ENCODE results near the gene ADK.
A peak's percentile ranks its signal among the peaks of the same experiment; 100 is the strongest.
"Not testable (repeated sequence)": the region's sequence is repeated elsewhere in the genome, so short reads cannot be mapped to it uniquely, and the experiment has no call there.

The ADK gene

DNA sequence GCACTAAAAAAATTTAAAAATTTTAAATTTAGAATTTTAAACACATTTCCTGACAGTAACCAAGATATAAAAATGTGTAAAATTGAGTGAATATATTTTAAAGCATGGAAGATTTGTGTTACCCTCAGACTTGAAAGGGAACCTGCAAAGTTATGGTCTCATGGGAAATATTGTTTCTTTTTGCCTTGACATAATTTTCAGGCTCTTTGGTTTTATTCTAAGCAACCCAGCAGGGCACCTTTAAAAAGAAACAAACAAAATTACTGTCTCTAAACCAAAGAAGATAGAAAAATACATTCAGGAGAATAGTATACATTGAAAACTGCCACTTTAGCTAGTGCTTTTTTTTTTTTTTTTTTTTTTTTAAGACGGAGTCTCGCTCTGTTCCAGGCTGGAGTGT lies 87.5 kb downstream of the ADK start:
- DNase-seq (ENCODE audit: low spot score), result no peak

DNA sequence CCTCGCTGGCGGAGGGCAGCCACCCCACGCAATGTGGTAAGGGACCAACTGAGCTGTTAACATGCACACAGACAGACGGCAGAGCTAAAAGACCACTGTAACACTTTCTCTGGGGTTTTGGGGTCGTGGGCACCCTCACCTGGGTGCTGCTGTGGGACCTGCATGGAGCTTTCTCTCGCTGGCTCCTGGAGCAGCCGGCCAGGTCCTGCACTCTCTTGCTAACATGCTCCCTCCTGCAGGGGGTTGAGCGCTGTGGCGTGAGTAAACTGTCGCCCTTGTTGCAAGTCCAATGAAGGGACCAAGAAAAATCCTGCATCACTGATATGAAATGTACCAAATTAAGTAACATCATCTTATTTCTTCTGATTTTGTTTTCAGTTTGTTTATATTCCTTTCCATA lies 92.0 kb downstream of the ADK start:
- DNase-seq (ENCODE audit: low spot score), result no peak

DNA sequence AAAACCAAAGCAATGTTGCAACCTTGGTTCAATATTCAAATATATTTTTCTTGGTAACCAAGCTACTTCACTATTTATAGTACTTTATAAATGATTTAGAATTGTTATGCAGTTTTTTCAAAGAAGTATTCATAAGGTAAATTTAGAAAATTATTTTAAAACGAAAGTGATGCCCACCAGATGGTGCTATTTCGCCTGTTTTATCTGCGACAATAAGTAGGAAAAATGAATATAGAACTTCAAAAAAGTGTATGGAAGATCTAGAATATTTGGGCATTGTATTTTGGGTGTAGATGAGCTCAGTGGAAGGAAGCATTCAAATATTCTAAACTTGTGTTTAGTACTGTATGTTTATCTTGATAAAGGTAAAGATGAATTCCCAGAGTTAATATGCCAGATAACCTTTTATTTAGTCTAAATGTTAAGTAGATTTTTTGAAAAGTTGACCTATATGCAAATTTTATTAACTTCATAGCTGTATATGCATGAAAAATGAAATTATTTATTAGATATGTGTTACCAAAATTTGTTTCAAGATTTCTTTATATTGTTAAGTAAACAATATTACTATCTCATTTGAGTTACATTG lies 93.2 kb downstream of the ADK start:
- peak; percentile 17 for DNase-seq (ENCODE audit: low spot score)

DNA sequence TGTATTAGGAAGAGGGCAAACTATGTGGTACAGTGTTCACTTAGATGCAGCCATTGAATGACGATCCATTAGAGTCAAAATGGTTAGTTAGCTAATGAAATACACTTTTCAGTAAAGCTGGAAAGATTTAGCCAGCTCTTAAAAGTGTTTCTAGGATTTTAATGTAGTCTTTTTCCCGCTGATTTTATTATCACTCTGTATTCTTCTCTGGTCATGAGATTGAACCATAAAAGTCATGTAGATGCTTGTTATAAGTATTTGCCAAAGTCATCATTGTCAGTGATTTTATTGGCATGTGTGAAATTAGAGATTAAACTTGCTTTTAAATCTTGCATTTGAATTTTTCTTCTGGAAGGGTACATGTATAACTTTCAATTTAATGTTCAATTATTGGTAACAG lies 93.8 kb downstream of the ADK start:
- no peak for DNase-seq (ENCODE audit: low spot score)

DNA sequence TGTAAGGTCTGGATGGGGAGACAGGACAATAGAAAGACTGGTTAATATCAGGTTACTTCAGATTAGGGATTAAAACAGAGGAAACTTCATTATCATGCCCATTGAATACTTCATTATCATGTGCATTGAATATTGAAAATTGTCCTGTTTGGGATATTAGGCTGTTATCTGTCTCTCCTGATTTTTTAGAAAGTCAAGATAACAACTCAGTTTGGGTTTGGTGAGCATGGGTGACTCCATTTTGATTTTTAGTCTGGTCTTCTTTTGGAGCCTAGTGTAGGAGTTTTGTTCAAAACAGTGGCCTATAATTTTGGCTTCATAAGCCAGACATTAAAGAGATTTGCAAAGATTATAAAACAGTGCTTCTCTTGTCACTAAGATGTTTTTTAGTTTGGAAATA lies 95.5 kb downstream of the ADK start:
- no peak for DNase-seq (ENCODE audit: low spot score)

DNA sequence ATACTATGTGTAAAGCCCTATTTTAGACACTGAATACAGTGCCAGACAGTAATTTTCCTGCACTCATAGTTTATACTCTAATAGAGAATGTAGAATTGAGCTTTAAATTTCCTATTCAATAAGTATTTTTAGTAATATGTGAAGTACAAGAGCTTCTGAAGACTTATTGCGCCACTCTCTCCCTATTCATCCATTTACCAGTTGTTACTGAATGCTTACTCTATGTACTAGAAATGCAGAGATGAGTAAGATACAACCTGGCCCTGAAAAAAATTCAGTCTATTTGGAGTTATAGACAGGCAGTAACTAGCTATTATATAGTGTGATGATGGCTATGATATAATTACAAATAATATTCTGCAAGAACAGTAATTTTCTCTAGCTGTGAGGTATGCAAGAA lies 98.8 kb downstream of the ADK start:
- no peak for DNase-seq (ENCODE audit: low spot score)

DNA sequence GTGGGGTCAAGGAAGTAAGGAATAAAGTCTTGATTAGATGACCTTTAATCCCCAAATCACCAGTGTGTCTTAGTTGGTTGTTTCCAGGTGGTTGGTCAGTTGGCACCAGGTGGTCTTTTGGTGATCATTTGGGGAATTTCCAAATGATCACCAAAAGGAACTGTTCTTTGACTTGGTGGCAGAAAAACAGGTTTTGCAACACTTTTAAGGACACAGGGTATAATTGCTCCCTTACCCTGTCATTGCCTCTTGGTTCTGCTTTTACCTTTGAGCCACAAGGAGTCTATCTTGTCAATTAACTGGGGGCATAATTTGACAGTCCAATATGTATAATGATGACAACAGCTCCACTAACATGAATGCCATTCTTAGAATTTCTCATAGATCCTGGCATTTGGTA lies 104.2 kb downstream of the ADK start:
- DNase-seq (ENCODE audit: low spot score), result no peak

DNA sequence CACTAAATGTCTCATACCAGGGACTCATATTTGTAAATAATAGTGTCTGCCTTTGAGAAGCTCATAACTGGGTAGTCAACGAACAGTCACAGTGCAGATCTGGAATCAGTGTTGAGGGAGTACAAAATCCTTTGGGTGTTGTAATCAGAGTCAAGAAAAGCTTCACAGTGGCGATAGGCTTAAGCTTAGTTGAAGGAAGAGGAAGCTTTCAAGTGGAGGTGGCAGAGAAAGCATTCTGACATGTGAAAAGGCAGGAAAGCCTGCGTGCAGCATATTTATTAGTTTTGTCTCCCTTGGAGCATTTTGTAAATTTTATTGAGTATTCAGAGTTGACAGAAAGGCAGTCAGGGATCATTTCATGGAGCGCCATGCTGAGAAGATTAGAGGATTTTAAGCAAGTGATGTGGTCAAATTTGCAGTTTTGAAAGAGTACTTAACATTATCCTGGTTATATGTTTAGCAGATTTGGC lies 104.9 kb downstream of the ADK start:
- DNase-seq (ENCODE audit: low spot score), result no peak

DNA sequence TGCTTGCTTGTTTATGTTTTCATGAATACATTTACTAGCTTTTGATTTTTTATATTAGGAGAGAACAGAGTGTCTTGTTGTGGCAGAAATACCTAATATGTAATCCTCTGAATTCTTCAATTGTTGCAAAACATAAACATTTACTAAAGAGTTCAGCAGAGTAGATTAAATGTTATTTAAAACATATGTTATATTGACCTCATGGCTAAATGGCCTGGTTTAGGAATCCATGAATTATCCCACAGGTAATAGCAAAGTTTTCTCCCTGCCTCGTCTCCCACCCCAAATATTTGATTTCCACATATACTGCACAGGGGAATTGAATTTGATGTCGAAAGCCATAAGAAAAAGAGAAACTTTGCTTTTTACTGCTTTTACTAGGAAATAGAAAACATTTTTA lies 111.8 kb downstream of the ADK start:
- DNase-seq (ENCODE audit: low spot score), result no peak

DNA sequence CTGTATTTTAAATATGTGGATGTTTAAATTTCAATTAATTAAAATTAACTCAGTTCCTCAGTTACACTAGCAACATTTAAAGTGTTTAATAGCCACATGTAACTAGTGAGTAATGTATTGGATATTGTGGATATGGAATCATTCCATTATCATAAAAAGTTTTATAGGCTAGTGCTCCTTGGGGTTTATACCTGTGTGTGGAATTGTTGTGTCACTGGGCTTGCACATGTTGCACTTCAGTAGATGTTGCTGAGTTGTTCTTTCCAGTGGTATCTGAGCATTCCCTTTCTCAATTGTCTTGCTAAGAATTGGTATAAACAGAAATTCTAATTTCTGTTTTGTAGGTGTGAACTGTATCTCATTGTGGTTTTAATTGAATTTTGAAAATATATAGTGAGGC lies 113.0 kb downstream of the ADK start:
- no peak for DNase-seq (ENCODE audit: low spot score)

DNA sequence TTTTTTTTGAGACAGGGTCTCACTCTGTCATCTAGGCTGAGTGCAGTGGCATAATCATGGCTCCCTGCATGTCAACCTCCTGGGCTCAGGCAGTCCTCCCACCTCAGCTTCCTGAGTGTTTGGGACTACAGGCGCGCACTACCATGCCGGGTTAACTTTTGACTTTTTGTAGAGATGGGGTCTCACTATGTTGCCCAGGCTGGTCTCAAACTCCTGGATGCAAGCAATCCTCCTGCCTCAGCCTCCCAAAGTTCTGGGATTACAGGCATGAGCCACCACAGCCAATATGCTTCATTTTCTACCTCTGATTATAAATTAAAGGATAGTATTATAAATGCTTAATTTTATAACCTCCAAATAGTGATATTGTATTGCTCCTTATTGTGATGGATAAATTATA lies 121.3 kb downstream of the ADK start:
- DNase-seq (ENCODE audit: low spot score), result no peak

DNA sequence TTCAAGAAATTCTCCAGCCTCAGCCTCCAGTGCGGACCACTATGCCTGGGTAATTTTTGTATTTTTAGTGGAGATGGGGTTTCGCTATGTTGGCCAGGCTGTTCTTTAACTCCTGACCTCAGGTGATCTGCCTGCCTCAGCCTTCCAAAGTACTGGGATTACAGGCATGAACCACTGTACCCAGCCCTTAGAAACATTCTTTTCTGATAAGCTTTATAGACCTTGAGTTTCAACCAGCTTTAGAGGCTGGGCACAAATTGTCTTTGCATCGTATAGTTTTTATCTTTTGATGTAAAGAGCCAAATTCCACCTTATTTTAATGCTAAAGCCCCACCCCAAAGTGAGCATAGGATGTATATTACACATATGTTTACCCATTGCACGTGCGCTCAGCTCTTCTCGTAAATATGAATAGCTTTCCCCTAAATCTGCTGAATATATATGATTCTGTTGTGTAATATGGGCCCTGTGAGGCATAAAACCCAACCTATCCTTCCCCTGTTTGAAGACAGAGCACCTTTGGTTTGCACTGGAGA lies 124.8 kb downstream of the ADK start:
- no peak for DNase-seq (ENCODE audit: low spot score)

DNA sequence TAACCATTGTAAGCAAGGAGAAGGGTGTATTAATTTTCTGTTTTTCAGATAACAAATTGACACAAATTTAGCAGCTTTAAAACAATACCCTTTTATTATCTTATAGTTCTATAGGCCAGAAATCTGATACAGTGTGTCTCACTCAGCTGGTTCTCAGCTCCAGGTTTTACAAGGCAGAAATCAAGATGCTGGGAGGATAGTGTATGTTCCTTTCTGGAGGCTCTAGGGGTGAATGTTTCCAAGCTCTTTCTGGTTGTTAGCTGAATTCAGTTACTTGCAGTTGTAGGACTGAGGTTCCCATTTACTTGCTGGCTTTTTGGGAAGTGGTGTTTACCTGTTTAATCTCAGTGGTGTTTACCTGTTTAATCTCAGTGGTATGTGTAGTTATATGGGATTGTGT lies 125.4 kb downstream of the ADK start:
- no peak for DNase-seq (ENCODE audit: low spot score)

DNA sequence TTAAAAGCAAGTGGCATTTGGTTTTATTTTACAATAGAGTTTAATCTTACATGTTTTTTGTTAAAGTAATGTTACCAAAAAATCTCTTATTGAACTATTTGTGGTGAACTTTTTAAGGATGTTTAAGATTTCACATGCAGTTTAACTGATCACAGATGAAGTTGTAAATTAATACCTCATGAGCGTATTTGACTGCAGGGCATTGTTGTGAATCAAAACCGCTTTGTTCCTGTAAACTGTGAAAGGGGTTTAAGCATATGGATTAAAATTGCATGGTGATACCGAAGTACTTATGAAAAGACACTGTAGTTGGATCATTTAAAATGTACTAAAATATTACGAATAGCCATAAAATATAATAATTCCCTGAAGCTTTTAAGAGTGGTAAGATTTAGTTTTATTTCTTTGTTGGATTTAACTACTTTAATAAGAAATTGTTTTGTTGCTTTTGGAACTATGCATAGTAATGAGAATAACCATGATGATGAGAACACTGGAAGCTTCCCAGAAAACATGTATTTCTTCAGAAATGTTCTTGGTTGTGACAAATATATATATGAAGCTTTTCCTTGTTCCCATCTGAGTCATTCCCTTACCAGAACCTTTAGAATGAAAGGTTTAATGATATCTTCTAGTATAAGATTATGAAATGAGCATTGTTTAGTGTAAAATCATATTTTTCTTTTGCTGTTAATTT lies 131.3 kb downstream of the ADK start:
- no peak for DNase-seq (ENCODE audit: low spot score)

DNA sequence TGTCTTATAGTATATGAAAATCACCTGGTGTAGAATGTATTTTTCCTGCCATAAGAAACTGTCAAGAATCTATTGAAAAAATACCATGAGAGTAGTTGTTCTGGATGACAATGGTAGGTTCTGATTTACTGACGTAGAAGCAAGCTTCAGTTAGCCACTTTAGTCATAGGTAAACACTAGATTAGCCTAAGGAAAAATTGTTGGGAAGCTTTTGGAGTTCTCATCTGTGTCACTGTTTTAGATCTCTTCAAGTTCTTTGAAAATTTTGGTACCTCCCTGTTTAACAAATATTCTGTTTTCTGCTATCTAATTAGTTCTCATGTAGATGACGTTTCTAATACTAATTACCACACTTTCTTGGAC lies 131.8 kb downstream of the ADK start:
- DNase-seq (ENCODE audit: low spot score), result no peak

DNA sequence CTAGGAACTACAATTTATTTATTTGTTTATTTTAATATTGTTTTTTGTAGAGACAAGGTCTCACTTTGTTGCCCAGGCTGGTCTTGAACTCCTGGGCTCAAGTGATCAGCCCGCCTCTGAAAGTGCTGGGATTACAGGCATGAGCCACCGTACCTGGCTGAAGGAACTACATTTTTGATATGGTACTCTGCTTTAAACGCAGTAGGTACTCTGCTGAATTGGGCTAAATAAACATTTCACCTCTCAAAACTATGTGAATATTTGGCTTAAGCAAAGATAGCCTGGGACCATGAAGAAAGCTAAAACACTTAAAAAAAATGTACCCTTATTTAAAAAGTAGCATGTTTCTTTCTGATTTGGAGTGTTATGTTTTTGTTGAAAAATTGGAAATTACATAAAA lies 138.2 kb downstream of the ADK start:
- no peak for DNase-seq (ENCODE audit: low spot score)

DNA sequence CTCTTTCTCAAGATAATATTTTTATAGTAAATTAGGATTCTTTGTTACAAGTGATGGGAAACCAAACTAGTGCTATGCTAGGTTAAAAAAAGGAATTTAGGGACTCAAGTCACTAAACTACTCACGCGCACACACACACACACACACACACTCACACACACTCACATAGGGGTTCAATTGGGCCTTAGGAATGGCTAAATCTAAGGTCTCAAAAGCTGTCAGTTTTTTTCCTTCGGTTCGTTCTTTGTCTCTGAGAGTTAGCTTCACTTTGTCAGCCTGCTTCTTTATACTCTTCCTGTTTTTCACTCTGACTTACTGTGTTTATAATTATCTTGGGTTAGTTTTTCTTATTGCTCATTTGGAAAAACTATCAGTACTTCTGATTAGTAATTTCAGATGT lies 138.9 kb downstream of the ADK start:
- no peak for DNase-seq (ENCODE audit: low spot score)

DNA sequence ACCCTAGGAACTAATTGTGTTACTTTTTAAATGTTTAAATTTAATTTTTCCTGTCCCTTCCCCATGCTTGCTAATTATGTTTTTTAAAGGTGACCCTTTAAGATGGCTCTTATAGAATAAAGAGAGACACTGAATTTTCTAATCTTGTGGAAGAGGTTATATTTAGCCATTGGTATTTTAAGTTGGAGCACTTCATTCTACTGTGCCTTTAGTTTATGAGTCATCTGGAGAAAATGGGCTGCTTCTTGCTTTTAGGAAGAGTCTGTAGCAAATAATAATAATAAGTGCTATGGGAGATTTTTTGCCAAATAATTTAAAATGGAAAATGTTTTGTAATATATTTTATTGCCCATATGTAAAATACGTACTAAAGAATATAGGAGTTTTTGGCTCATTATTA lies 139.7 kb downstream of the ADK start:
- peak; percentile 14 for DNase-seq (ENCODE audit: low spot score)

DNA sequence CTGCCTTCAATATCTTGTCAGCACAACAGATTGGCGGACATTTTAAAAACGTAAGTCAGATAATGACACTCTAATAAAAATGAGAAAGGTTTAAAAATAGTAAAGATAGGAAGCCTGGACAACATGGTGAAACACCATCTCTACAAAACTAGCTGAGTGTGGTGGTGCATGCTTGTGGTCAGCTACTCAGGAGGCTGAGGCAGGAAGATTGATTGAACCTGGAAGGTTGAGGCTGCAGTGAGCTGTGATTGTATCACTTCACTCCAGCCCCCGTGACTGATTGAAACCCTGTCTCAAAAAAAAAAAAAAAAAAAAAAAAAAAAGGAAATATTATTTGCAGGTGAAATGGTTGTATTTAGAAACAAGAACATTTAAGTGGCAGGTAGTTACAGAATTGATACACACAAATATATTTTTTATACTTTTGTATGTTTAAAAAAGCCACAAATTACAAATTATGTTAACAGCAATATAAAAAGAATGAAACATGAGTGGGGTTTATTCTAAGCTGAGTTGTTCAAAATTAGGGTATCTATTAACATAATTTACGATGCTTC lies 141.9 kb downstream of the ADK start:
- no peak for DNase-seq (ENCODE audit: low spot score)

DNA sequence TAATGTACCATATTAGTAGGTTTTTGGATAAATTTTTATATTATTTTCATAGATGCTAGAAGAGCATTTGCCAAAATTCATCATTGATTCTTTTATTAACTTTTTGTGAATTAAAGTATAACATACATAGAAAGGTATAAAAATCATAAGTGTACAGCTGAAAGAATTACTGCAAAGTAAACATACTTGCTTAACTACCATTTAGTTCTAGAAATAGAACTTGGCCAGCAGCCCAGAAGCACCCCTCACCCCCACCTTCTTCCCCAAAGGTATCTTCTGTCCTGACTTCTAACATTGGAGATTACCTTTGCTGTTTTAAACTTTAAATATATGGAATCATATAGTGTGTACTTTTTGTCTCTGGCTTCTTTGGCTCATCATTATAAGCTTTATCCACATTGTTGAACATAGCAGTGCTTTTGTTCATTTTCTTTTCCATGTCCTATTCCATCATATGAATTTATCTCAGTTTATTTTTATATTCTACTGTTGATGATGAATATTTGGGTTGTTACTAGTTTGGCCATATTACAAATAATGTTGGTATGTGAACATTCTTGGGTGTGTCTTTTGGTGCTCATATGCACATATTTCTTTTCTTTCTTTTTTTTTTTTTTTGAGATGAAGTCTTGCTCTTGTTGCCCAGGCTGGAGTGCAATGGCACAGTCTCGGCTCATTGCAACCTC lies 142.8 kb downstream of the ADK start:
- DNase-seq (ENCODE audit: low spot score), result no peak

DNA sequence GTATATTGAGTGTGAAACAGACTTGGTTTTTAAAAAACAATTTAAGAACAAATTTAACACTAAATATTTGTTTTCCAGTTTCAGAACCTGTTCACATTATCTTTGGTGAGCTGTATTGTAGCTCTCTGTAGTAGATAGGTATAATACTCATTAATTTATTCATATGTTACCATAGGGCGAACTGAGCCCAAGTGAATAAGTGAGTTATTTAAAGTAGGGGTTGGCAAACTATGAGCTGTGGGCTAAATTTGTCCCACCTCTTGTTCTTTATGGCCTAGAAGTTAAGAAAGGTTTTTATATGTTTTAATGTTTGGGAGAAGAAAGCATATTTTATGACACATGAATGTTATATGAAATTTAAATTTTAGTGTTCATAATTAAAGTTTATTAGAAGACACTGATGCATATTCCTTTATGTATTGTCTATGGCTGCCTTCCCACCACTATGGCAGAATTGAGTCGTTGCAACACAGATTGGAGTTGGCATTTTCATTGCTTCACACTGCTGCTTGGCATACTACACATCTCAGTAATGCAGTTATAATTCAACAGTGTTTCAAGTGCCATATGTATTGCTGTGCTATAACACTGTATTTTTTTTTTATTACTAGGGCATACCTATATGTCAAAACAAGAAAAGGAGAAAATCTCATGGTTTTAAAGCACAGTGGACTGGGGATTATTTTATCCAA lies 146.5 kb downstream of the ADK start:
- no peak for DNase-seq (ENCODE audit: low spot score)

DNA sequence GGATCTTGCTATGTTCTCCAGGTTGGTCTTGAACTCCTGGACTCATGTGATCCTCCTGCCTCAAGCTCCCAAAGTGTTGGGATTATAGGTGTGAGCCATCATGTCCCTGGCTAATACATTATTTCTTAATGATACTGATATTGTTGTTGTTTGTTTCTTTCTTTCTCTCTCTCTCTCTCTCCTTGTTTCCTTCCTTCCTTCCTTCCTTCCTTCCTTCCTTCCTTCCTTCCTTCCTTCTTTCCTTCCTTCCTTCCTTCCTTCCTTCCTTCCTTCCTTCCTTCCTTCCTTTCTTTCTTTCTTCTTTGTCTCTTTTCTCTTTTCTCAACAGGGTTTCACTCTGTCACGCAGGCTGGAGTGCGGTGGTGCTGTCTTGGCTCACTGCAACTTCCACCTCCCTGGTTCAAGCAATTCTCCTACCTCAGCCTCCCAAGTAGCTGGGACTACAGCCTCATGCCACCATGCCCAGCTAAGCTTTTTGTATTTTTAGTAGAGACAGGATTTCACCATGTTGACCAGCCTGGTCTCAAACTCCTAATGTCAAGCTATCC lies 149.1 kb downstream of the ADK start:
- DNase-seq (ENCODE audit: low spot score), result not testable (repeated sequence)

All from putamen (tissue), 1 donor.